ENCODE measurements around the gene GPC2. TPM values are rescaled to one million over a fixed set of nuclear protein-coding genes. Genes with fewer than 3 reads are reported as not detected.

The GPC2 gene
- total RNA-seq, 2 donors from 2014 or later: 9.7 to 14.2 TPM

GRCh38 chr7:100158229-100159098, 18.7 kb downstream of the GPC2 start, which contains the start of gene TRAPPC14:
TSS of gene TRAPPC14 (minus strand) at chr7:100158723. CDS start at chr7:100158499, 224 bp downstream.
- peak; percentile 89 to 93 for ATAC-seq (replicated peaks in 1 of 2)
- peak within 1 kb of the TSS; percentile 95 for H3K27ac Mint-ChIP-seq
- no peaks in the 10 kb centered on the region for H3K9me3 Mint-ChIP-seq
- DNase-seq: peak; percentile 96
- peaks cover 57% of the 10 kb centered on the region for H3K4me1 Mint-ChIP-seq (ENCODE audit: low read depth)
- H3K4me3 Mint-ChIP-seq: peak within 1 kb of the TSS; percentile 86 to 89
- peaks cover 1 to 6% of the 10 kb centered on the region in 2 donors for H3K36me3 Mint-ChIP-seq (ENCODE audit: insufficient read depth in 2 of 2)
- no peaks in the 10 kb centered on the region for H3K27me3 Mint-ChIP-seq (ENCODE audit: low read depth)

GRCh38 chr7:100157334-100158228, 19.6 kb downstream of the GPC2 start:
- H3K36me3 Mint-ChIP-seq (ENCODE audit: insufficient read depth in 2 of 2): peaks cover 2 to 7% of the 10 kb centered on the region in 2 donors
- H3K27ac Mint-ChIP-seq: peak overlapping the region; percentile 23
- DNase-seq (no peak), ATAC-seq (replicated peaks in 1 of 2) (no peak)
- peak overlapping the region; percentile 83 to 86 for H3K4me3 Mint-ChIP-seq
- H3K9me3 Mint-ChIP-seq: no peaks in the 10 kb centered on the region
- H3K4me1 Mint-ChIP-seq (ENCODE audit: low read depth): peaks cover 55% of the 10 kb centered on the region
- H3K27me3 Mint-ChIP-seq (ENCODE audit: low read depth): no peaks in the 10 kb centered on the region

- Mint-ChIP-seq H3K4me1 (ENCODE audit: low read depth) (peaks cover 55% of the 10 kb centered on the region), H3K27ac (peak overlapping the region; percentile 75), H3K27me3 (ENCODE audit: low read depth) (no peaks in the 10 kb centered on the region), H3K4me3 (peak overlapping the region; percentile 83 to 86), H3K9me3 (no peaks in the 10 kb centered on the region), H3K36me3 (ENCODE audit: insufficient read depth in 2 of 2) (peaks cover 7 to 9% of the 10 kb centered on the region in 2 donors)
- ATAC-seq (replicated peaks in 1 of 2): no peak
- no peak for DNase-seq
Measured at GRCh38 chr7:100157069-100157333, 20.2 kb downstream of the GPC2 start.

- no peaks in the 10 kb centered on the region for H3K27me3 Mint-ChIP-seq (ENCODE audit: low read depth)
- H3K4me3 Mint-ChIP-seq: peak overlapping the region; percentile 83 to 86
- peaks cover 7 to 11% of the 10 kb centered on the region in 2 donors for H3K36me3 Mint-ChIP-seq (ENCODE audit: insufficient read depth in 2 of 2)
- peak in 1 of 2 donors; percentile 48 for DNase-seq
- H3K4me1 Mint-ChIP-seq (ENCODE audit: low read depth): peaks cover 55% of the 10 kb centered on the region
- H3K27ac Mint-ChIP-seq: peak overlapping the region; percentile 75
- peak; percentile 40 to 52 for ATAC-seq (replicated peaks in 1 of 2)
- no peaks in the 10 kb centered on the region for H3K9me3 Mint-ChIP-seq
Measured at GRCh38 chr7:100156331-100157068, 20.7 kb downstream of the GPC2 start.

- no peaks in the 10 kb centered on the region for H3K27me3 Mint-ChIP-seq (ENCODE audit: low read depth)
- ATAC-seq (replicated peaks in 1 of 2) (no peak), DNase-seq (no peak)
- peaks cover 7 to 12% of the 10 kb centered on the region in 2 donors for H3K36me3 Mint-ChIP-seq (ENCODE audit: insufficient read depth in 2 of 2)
- no peak overlapping the region for H3K27ac Mint-ChIP-seq
- H3K4me1 Mint-ChIP-seq (ENCODE audit: low read depth): peaks cover 56% of the 10 kb centered on the region
- no peaks in the 10 kb centered on the region for H3K9me3 Mint-ChIP-seq
- H3K4me3 Mint-ChIP-seq: no peak overlapping the region
Measured at GRCh38 chr7:100155553-100156317, 21.4 kb downstream of the GPC2 start.

- H3K4me1 Mint-ChIP-seq (ENCODE audit: low read depth): peaks cover 65% of the 10 kb centered on the region
- DNase-seq: no peak
- H3K4me3 Mint-ChIP-seq: no peak overlapping the region
- no peak for ATAC-seq (replicated peaks in 1 of 2)
- H3K27me3 Mint-ChIP-seq (ENCODE audit: low read depth): no peaks in the 10 kb centered on the region
- H3K27ac Mint-ChIP-seq: no peak overlapping the region
- H3K36me3 Mint-ChIP-seq (ENCODE audit: insufficient read depth in 2 of 2): peaks cover 12 to 17% of the 10 kb centered on the region in 2 donors
- no peaks in the 10 kb centered on the region for H3K9me3 Mint-ChIP-seq
Measured at GRCh38 chr7:100154651-100155491, 22.3 kb downstream of the GPC2 start.

GRCh38 chr7:100153708-100154535, 23.3 kb downstream of the GPC2 start:
- H3K4me1 Mint-ChIP-seq (ENCODE audit: low read depth): peaks cover 66% of the 10 kb centered on the region
- H3K27me3 Mint-ChIP-seq (ENCODE audit: low read depth): no peaks in the 10 kb centered on the region
- H3K27ac Mint-ChIP-seq: no peak overlapping the region
- no peaks in the 10 kb centered on the region for H3K9me3 Mint-ChIP-seq
- ATAC-seq (replicated peaks in 1 of 2): no peak
- DNase-seq: no peak
- no peak overlapping the region for H3K4me3 Mint-ChIP-seq
- peaks cover 12 to 17% of the 10 kb centered on the region in 2 donors for H3K36me3 Mint-ChIP-seq (ENCODE audit: insufficient read depth in 2 of 2)

- Mint-ChIP-seq H3K4me3 (no peak overlapping the region), H3K4me1 (ENCODE audit: low read depth) (peaks cover 71% of the 10 kb centered on the region), H3K27me3 (ENCODE audit: low read depth) (no peaks in the 10 kb centered on the region), H3K36me3 (ENCODE audit: insufficient read depth in 2 of 2) (peaks cover 12 to 20% of the 10 kb centered on the region in 2 donors), H3K9me3 (no peaks in the 10 kb centered on the region), H3K27ac (no peak overlapping the region)
- no peak for ATAC-seq (replicated peaks in 1 of 2)
- no peak for DNase-seq
Measured at GRCh38 chr7:100152937-100153666, 24.1 kb downstream of the GPC2 start.

- Mint-ChIP-seq H3K9me3 (no peaks in the 10 kb centered on the region), H3K27me3 (ENCODE audit: low read depth) (no peaks in the 10 kb centered on the region), H3K36me3 (ENCODE audit: insufficient read depth in 2 of 2) (peaks cover 10 to 16% of the 10 kb centered on the region in 2 donors), H3K4me1 (ENCODE audit: low read depth) (peaks cover 72% of the 10 kb centered on the region), H3K27ac (peak overlapping the region; percentile 12), H3K4me3 (no peak overlapping the region)
- DNase-seq (no peak), ATAC-seq (replicated peaks in 1 of 2) (no peak)
Measured at GRCh38 chr7:100152404-100152803, 24.8 kb downstream of the GPC2 start.

- DNase-seq (peak; percentile 97 to 100), ATAC-seq (replicated peaks in 1 of 2) (peak; percentile 97)
- peaks cover 10 to 14% of the 10 kb centered on the region in 2 donors for H3K36me3 Mint-ChIP-seq (ENCODE audit: insufficient read depth in 2 of 2)
- peak within 1 kb of the TSS; percentile 90 for H3K27ac Mint-ChIP-seq
- peak within 1 kb of the TSS; percentile 89 to 100 for H3K4me3 Mint-ChIP-seq
- no peaks in the 10 kb centered on the region for H3K27me3 Mint-ChIP-seq (ENCODE audit: low read depth)
- peaks cover 49% of the 10 kb centered on the region for H3K4me1 Mint-ChIP-seq (ENCODE audit: low read depth)
- no peaks in the 10 kb centered on the region for H3K9me3 Mint-ChIP-seq
Measured at GRCh38 chr7:100148559-100149328, 28.4 kb downstream of the GPC2 start, which contains the start of gene LAMTOR4. TSS of gene LAMTOR4 (plus strand) at chr7:100148918. CDS start at chr7:100148973, 55 bp downstream.

Data from activated T-cell treated with anti-CD3 and anti-CD28 coated beads, Interleukin-2, amount 50 U/mL, for 72 hours (primary cell).